BE2C (cell line): ENCODE results near the gene LARP6.

Experiments used
- DNase-seq: peaks from one replicate; pipeline ENCODE4 v3.0.0-alpha.2; 2020
- H3K27me3 ChIP-seq: fragments of 250-450 bp; sonication (Bioruptor Pico); 2 replicates; pipeline ENCODE4 v1.5.1; 2020; ENCODE audit warnings: mild to moderate bottlenecking
- H3K36me3 ChIP-seq: fragments of 250-450 bp; sonication (Bioruptor Pico); 2 replicates; pipeline ENCODE4 v1.5.1; 2020; ENCODE audit warnings: mild to moderate bottlenecking
- H3K4me1 ChIP-seq: fragments of 250-450 bp; sonication (Bioruptor Pico); 2 replicates; pipeline ENCODE4 v1.5.1; 2020
- H3K4me3 ChIP-seq: 2 replicates; pipeline ENCODE4 v1.5.1; 2011; ENCODE audit warnings: low read depth, low read length
- H3K9me3 ChIP-seq: fragments of 250-450 bp; sonication (Bioruptor Pico); 2 replicates; pipeline ENCODE4 v1.5.1; 2020
- CTCF ChIP-seq: IDR thresholded peaks from 2 replicates; pipeline ENCODE4 v1.5.1; 2012; ENCODE audit warnings: mild to moderate bottlenecking, low read depth, low read length

LARP6 gene

GRCh38 chr15:70826634-70827033, 27.3 kb downstream of the LARP6 start:
- no peak for TF ChIP-seq CTCF
- Histone ChIP-seq H3K27me3 (no peaks in the 10 kb centered on the region), H3K4me3 (no peak overlapping the region), H3K9me3 (no peaks in the 10 kb centered on the region), H3K36me3 (no peaks in the 10 kb centered on the region), H3K4me1 (no peaks in the 10 kb centered on the region)
- DNase-seq: no peak

- Histone ChIP-seq H3K27me3 (no peaks in the 10 kb centered on the region), H3K4me1 (no peaks in the 10 kb centered on the region), H3K9me3 (no peaks in the 10 kb centered on the region), H3K4me3 (no peak overlapping the region; the same call in 1 of the 2 replicates), H3K36me3 (no peaks in the 10 kb centered on the region)
- DNase-seq: no peak
- TF ChIP-seq CTCF: no peak
Measured at GRCh38 chr15:70825841-70826240, 28.1 kb downstream of the LARP6 start.

GRCh38 chr15:70823196-70823595, 30.8 kb downstream of the LARP6 start:
- DNase-seq: no peak
- no peak for TF ChIP-seq CTCF
- H3K9me3 ChIP-seq: no peaks in the 10 kb centered on the region; the same call in 1 of the 2 replicates

GRCh38 chr15:70820214-70820613, 33.7 kb downstream of the LARP6 start:
- Histone ChIP-seq H3K4me1 (no peaks in the 10 kb centered on the region), H3K36me3 (no peaks in the 10 kb centered on the region), H3K27me3 (no peaks in the 10 kb centered on the region), H3K4me3 (no peak overlapping the region), H3K9me3 (no peaks in the 10 kb centered on the region; the same call in 1 of the 2 replicates)
- DNase-seq: no peak
- TF ChIP-seq CTCF: no peak

More at GRCh38 chr15:70823196-70823595, 30.8 kb downstream of the LARP6 start:
- Histone ChIP-seq H3K4me3 (no peak overlapping the region), H3K4me1 (no peaks in the 10 kb centered on the region), H3K27me3 (no peaks in the 10 kb centered on the region), H3K36me3 (no peaks in the 10 kb centered on the region)

GRCh38 chr15:70818580-70818979, 35.4 kb downstream of the LARP6 start:
- H3K4me3 ChIP-seq: no peak overlapping the region
- no peaks in the 10 kb centered on the region; the same call in 1 of the 2 replicates for H3K9me3 ChIP-seq
- H3K36me3 ChIP-seq: no peaks in the 10 kb centered on the region
- no peak for TF ChIP-seq CTCF
- H3K27me3 ChIP-seq: no peaks in the 10 kb centered on the region
- DNase-seq: no peak
- H3K4me1 ChIP-seq: no peaks in the 10 kb centered on the region

GRCh38 chr15:70817266-70817665, 36.7 kb downstream of the LARP6 start:
- DNase-seq: no peak
- no peak overlapping the region for H3K4me3 ChIP-seq
- TF ChIP-seq CTCF: no peak
- no peaks in the 10 kb centered on the region for H3K4me1 ChIP-seq
- no peaks in the 10 kb centered on the region for H3K27me3 ChIP-seq
- no peaks in the 10 kb centered on the region; the same call in 1 of the 2 replicates for H3K9me3 ChIP-seq
- H3K36me3 ChIP-seq: no peaks in the 10 kb centered on the region
